Liver (tissue), 9 donors: Measurements from ENCODE around the gene ZFYVE28. TPM values are rescaled to one million over a fixed set of nuclear protein-coding genes. Genes with fewer than 3 reads are reported as not detected.
A peak's percentile ranks its signal among the peaks of the same experiment; 100 is the strongest.

Source experiments
- DNase-seq: peaks from one replicate; pipeline ENCODE4 v3.0.0-alpha.2; 2017; ENCODE audit warnings: low spot score
- H3K27ac ChIP-seq, 2 donors: one replicate each; pipeline ENCODE4 v1.7.0; 2013; ENCODE audit warnings: inconsistent platforms in 2 of 2, low read length in 2 of 2, control low read depth in 1 of 2, low read depth in 1 of 2, mild to moderate bottlenecking in 1 of 2
- H3K27me3 ChIP-seq, 4 donors: one replicate each; pipeline versions ENCODE4 v1.6.1 to v1.7.0; 2013; ENCODE audit warnings: low read length in 3 of 4, inconsistent platforms in 1 of 4, mild to moderate bottlenecking in 1 of 4, moderate library complexity in 1 of 4; ENCODE audit not compliant: control insufficient read depth in 4 of 4, insufficient read depth in 4 of 4
- H3K36me3 ChIP-seq, 4 donors: one replicate each; pipeline versions ENCODE4 v1.6.1 to v1.7.0; 2013; ENCODE audit warnings: low read length in 3 of 4, mild to moderate bottlenecking in 3 of 4, low read depth in 1 of 4, moderate library complexity in 1 of 4; ENCODE audit not compliant: control insufficient read depth in 4 of 4, insufficient read depth in 3 of 4
- H3K4me1 ChIP-seq, 4 donors: one replicate each; pipeline versions ENCODE4 v1.6.1 to v1.7.0; 2013; ENCODE audit warnings: low read length in 3 of 4, mild to moderate bottlenecking in 3 of 4, moderate library complexity in 1 of 4; ENCODE audit not compliant: control insufficient read depth in 4 of 4, insufficient read depth in 4 of 4
- H3K4me3 ChIP-seq, 3 donors: one replicate each; pipeline versions ENCODE4 v1.6.1 to v1.7.0; 2013; ENCODE audit warnings: low read length in 3 of 3, control low read depth in 1 of 3, low read depth in 1 of 3, mild to moderate bottlenecking in 1 of 3
- H3K9ac ChIP-seq, 2 donors: one replicate each; pipeline ENCODE4 v1.7.0; 2013; ENCODE audit warnings: low read length in 2 of 2, mild to moderate bottlenecking in 2 of 2, moderate library complexity in 2 of 2, control low read depth in 1 of 2, low read depth in 1 of 2
- H3K9me3 ChIP-seq, 4 donors: one replicate each; pipeline versions ENCODE4 v1.6.1 to v1.7.0; 2013; ENCODE audit warnings: low read length in 3 of 4; ENCODE audit not compliant: control insufficient read depth in 4 of 4
- EGR1 ChIP-seq, 2 donors: IDR thresholded peaks; 2 replicates each; pipeline ENCODE4 v1.6.1; 2016 to 2018; ENCODE audit warnings: antibody characterized with exemption in 2 of 2, low read depth in 2 of 2
- FOXA1 ChIP-seq: IDR thresholded peaks from 2 replicates; pipeline ENCODE4 v1.6.1; 2016; ENCODE audit warnings: antibody characterized with exemption
- FOXA2 ChIP-seq: IDR thresholded peaks from 2 replicates; pipeline ENCODE4 v1.6.1; 2016; ENCODE audit warnings: antibody characterized with exemption
- GABPA ChIP-seq, 2 donors: IDR thresholded peaks in 1 of 2; conservative IDR thresholded peaks in 1 of 2; 2 replicates each; pipeline ENCODE4 v1.6.1; 2016; ENCODE audit warnings: antibody characterized with exemption in 2 of 2, mild to moderate bottlenecking in 1 of 2, moderate library complexity in 1 of 2
- HNF4A ChIP-seq, 2 donors: conservative IDR thresholded peaks; 2 replicates each; pipeline ENCODE4 v1.6.1; 2016; ENCODE audit warnings: antibody characterized with exemption in 2 of 2, mild to moderate bottlenecking in 2 of 2
- HNF4G ChIP-seq: IDR thresholded peaks from 2 replicates; pipeline ENCODE4 v1.6.1; 2016; ENCODE audit warnings: antibody characterized with exemption
- JUND ChIP-seq, 2 donors: IDR thresholded peaks; 2 replicates each; pipeline ENCODE4 v1.6.1; 2016; ENCODE audit warnings: antibody characterized with exemption in 2 of 2
- NR2F2 ChIP-seq: IDR thresholded peaks from 2 replicates; pipeline ENCODE4 v1.6.1; 2016; ENCODE audit warnings: antibody characterized with exemption
- RAD21 ChIP-seq, 2 donors: IDR thresholded peaks; 2 replicates each; pipeline ENCODE4 v1.6.1; 2016; ENCODE audit warnings: antibody characterized with exemption in 2 of 2, mild to moderate bottlenecking in 2 of 2
- RXRA ChIP-seq, 2 donors: IDR thresholded peaks; 2 replicates each; pipeline ENCODE4 v1.6.1; 2017 to 2018; ENCODE audit warnings: antibody characterized with exemption in 2 of 2, mild to moderate bottlenecking in 1 of 2
- SP1 ChIP-seq: IDR thresholded peaks from 2 replicates; pipeline ENCODE4 v1.6.1; 2018; ENCODE audit warnings: antibody characterized with exemption, mild to moderate bottlenecking
- TAF1 ChIP-seq: conservative IDR thresholded peaks from 2 replicates; pipeline ENCODE4 v1.6.1; 2016; ENCODE audit warnings: antibody characterized with exemption, mild to moderate bottlenecking
- YY1 ChIP-seq: IDR thresholded peaks from 2 replicates; pipeline ENCODE4 v1.6.1; 2016; ENCODE audit warnings: antibody characterized with exemption, mild to moderate bottlenecking
- WGBS: extraction: QIAGEN DNeasy Blood & Tissue Kit; methylation state at CpG from one replicate; pipeline ENCODE4 v1.1.7; 2013; 5-methylcytosine and 5-hydroxymethylcytosine counted together
- polyA plus RNA-seq, 2 donors: library from polyadenylated mRNA; stranded (reverse) in 1 of 2; unstranded in 1 of 2; fragments of 200-250 nt in 1 of 2; fragments of >200 nt in 1 of 2; fragmentation: Nextera tagmentation in 1 of 2; extraction: Ambion mirVana in 1 of 2; gene quantifications; one replicate each; pipeline versions ENCODE4 v1.2.1 to v1.2.3, GENCODE V29; 2013 to 2015
- total RNA-seq, 2 donors: library from RNA; depleted of rRNA; stranded (reverse); fragments of >200 nt; gene quantifications; one replicate each; pipeline ENCODE4 v1.2.3, GENCODE V29; 2014
- TF ChIP-seq, protein P1 (sequence below): fragments of 150-350 bp; IDR thresholded peaks from 2 replicates; pipeline ENCODE4 v1.5.1; 2017; ENCODE audit warnings: improper control_type of control experiment, low read depth, low read length; ENCODE audit not compliant: missing input control
- TF ChIP-seq, protein P2 (sequence below): IDR thresholded peaks from 2 replicates; pipeline ENCODE4 v1.6.1; 2016; ENCODE audit warnings: antibody characterized with exemption
- TF ChIP-seq, protein P3 (sequence below): IDR thresholded peaks from 2 replicates; pipeline ENCODE4 v1.6.1; 2016; ENCODE audit warnings: antibody characterized with exemption
- TF ChIP-seq, protein P4 (sequence below): IDR thresholded peaks from 2 replicates; pipeline ENCODE4 v1.6.1; 2016; ENCODE audit warnings: antibody characterized with exemption, mild to moderate bottlenecking
- TF ChIP-seq, protein P5 (sequence below): IDR thresholded peaks from 2 replicates; pipeline ENCODE4 v1.6.1; 2016; ENCODE audit warnings: antibody characterized with exemption
- donor health status: healthy.
- donor health status: healthy.
- donor health status: healthy.
- donor health status: healthy.
- donor health status: healthy.

Gene ZFYVE28
- total and polyA plus RNA-seq, 4 donors = 2.0 to 6.1 (median 2.7) TPM

DNA sequence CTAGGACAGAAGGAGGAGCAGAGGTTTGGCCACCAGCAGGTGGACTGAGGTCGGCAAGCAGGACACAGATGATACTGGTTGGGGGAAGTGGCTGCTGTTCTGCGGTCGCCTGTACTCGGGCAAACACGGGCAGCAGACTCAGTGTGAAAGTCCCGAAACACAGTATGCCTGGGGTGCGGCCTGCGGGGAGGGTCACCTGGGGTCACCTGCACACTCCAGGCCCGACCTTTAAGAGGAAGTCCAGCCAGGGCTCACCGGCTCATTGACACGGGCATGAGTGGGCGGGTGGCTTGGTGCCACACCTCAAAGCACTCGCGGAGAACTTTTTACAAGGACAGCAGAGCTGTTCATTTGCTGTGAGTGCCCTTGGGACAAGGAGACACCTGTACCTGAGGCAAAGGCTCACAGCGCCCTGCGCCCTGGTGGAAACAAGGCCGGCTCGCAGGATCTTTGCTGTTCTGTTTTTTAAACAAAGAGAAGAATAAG is 85.0 kb downstream of the ZFYVE28 start:
- peak; percentile 34 for DNase-seq
- H3K9ac ChIP-seq = no peak overlapping the region

DNA sequence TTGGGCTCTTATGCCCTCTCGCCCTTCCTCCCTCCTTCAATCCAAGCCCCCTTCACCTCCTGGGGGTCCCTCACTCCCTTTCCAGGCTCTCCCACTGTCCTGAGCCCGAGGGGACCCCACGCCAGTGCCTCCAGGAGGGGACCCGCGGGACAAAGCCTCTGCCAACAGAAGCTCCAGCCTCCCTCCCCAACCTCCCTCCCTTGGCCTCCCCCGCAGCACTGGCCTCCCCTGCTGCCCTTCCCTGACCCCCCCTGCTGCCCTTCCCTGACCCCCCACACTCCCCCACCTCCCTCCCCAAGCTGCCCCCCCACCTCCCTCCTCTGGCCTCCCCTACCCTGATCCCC is 85.5 kb downstream of the ZFYVE28 start:
- peaks cover 0 to 2% (median 0%) of the 10 kb centered on the region in 4 donors for H3K9me3 ChIP-seq
- peaks cover 0 to 4% (median 0%) of the 10 kb centered on the region in 4 donors for H3K36me3 ChIP-seq
- H3K27ac ChIP-seq = no peak overlapping the region
- no peak overlapping the region for H3K9ac ChIP-seq
- no peak for TF ChIP-seq RXRA (IDR thresholded peaks at IDR 0.05)
- TF ChIP-seq RAD21 (IDR thresholded peaks at IDR 0.05) = no peak
- TF ChIP-seq SP1 = no peak
- no peak for TF ChIP-seq GABPA (IDR thresholded peaks at IDR 0.05 in 1 of 2, conservative IDR thresholded peaks at IDR 0.05 in 1 of 2)
- TF ChIP-seq, protein P1, sequence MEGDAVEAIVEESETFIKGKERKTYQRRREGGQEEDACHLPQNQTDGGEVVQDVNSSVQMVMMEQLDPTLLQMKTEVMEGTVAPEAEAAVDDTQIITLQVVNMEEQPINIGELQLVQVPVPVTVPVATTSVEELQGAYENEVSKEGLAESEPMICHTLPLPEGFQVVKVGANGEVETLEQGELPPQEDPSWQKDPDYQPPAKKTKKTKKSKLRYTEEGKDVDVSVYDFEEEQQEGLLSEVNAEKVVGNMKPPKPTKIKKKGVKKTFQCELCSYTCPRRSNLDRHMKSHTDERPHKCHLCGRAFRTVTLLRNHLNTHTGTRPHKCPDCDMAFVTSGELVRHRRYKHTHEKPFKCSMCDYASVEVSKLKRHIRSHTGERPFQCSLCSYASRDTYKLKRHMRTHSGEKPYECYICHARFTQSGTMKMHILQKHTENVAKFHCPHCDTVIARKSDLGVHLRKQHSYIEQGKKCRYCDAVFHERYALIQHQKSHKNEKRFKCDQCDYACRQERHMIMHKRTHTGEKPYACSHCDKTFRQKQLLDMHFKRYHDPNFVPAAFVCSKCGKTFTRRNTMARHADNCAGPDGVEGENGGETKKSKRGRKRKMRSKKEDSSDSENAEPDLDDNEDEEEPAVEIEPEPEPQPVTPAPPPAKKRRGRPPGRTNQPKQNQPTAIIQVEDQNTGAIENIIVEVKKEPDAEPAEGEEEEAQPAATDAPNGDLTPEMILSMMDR = no peak
- TF ChIP-seq HNF4G = no peak
- TF ChIP-seq YY1 = no peak
- TF ChIP-seq, protein P2, sequence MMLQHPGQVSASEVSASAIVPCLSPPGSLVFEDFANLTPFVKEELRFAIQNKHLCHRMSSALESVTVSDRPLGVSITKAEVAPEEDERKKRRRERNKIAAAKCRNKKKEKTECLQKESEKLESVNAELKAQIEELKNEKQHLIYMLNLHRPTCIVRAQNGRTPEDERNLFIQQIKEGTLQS = no peak
- TF ChIP-seq FOXA2 = no peak
- TF ChIP-seq EGR1 (IDR thresholded peaks at IDR 0.05; ENCODE audit: low read depth in 2 of 2) = no peak
- no peak for TF ChIP-seq HNF4A (conservative IDR thresholded peaks at IDR 0.05)
- TF ChIP-seq, protein P3, sequence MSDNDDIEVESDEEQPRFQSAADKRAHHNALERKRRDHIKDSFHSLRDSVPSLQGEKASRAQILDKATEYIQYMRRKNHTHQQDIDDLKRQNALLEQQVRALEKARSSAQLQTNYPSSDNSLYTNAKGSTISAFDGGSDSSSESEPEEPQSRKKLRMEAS = no peak
- TF ChIP-seq NR2F2 = no peak
- TF ChIP-seq JUND (IDR thresholded peaks at IDR 0.05) = no peak
- TF ChIP-seq, protein P4, sequence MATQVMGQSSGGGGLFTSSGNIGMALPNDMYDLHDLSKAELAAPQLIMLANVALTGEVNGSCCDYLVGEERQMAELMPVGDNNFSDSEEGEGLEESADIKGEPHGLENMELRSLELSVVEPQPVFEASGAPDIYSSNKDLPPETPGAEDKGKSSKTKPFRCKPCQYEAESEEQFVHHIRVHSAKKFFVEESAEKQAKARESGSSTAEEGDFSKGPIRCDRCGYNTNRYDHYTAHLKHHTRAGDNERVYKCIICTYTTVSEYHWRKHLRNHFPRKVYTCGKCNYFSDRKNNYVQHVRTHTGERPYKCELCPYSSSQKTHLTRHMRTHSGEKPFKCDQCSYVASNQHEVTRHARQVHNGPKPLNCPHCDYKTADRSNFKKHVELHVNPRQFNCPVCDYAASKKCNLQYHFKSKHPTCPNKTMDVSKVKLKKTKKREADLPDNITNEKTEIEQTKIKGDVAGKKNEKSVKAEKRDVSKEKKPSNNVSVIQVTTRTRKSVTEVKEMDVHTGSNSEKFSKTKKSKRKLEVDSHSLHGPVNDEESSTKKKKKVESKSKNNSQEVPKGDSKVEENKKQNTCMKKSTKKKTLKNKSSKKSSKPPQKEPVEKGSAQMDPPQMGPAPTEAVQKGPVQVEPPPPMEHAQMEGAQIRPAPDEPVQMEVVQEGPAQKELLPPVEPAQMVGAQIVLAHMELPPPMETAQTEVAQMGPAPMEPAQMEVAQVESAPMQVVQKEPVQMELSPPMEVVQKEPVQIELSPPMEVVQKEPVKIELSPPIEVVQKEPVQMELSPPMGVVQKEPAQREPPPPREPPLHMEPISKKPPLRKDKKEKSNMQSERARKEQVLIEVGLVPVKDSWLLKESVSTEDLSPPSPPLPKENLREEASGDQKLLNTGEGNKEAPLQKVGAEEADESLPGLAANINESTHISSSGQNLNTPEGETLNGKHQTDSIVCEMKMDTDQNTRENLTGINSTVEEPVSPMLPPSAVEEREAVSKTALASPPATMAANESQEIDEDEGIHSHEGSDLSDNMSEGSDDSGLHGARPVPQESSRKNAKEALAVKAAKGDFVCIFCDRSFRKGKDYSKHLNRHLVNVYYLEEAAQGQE = no peak
- TF ChIP-seq, protein P5, sequence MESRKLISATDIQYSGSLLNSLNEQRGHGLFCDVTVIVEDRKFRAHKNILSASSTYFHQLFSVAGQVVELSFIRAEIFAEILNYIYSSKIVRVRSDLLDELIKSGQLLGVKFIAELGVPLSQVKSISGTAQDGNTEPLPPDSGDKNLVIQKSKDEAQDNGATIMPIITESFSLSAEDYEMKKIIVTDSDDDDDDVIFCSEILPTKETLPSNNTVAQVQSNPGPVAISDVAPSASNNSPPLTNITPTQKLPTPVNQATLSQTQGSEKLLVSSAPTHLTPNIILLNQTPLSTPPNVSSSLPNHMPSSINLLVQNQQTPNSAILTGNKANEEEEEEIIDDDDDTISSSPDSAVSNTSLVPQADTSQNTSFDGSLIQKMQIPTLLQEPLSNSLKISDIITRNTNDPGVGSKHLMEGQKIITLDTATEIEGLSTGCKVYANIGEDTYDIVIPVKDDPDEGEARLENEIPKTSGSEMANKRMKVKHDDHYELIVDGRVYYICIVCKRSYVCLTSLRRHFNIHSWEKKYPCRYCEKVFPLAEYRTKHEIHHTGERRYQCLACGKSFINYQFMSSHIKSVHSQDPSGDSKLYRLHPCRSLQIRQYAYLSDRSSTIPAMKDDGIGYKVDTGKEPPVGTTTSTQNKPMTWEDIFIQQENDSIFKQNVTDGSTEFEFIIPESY = no peak
- TF ChIP-seq FOXA1 = no peak
- TF ChIP-seq TAF1 = no peak
- no peak for DNase-seq
- 96% methylated on average over 6 of the region's 6 CpGs for WGBS
- no peaks in the 10 kb centered on the region for H3K27me3 ChIP-seq
- no peak overlapping the region for H3K4me3 ChIP-seq
- peaks cover 0 to 9% (median 5%) of the 10 kb centered on the region in 4 donors for H3K4me1 ChIP-seq

More for the DNA sequence above, 85.0 kb downstream of the ZFYVE28 start:
- Histone ChIP-seq H3K4me1 (peaks cover 0 to 9% (median 5%) of the 10 kb centered on the region in 4 donors), H3K27ac (no peak overlapping the region), H3K27me3 (no peaks in the 10 kb centered on the region), H3K4me3 (no peak overlapping the region), H3K36me3 (peaks cover 0 to 4% (median 0%) of the 10 kb centered on the region in 4 donors), H3K9me3 (no peaks in the 10 kb centered on the region)
- TF ChIP-seq, protein P1 = no peak
- TF ChIP-seq HNF4A (conservative IDR thresholded peaks at IDR 0.05) (peak; percentile 58 to 59), JUND (IDR thresholded peaks at IDR 0.05) (no peak), EGR1 (IDR thresholded peaks at IDR 0.05; ENCODE audit: low read depth in 2 of 2) (peak; percentile 92 to 95), RAD21 (IDR thresholded peaks at IDR 0.05) (no peak), RXRA (IDR thresholded peaks at IDR 0.05) (peak; percentile 78 to 86), SP1 (peak; percentile 28)
- WGBS = 29% methylated on average over 18 of the region's 18 CpGs
